Retinal pigment epithelial cell (primary cell): ENCODE measurements around the gene CD2.

ENCODE experiments used
- DNase-seq: peaks from one replicate; pipeline ENCODE4 v3.0.0-alpha.2; 2010; ENCODE audit warnings: low read depth
- H3K4me3 ChIP-seq: 2 replicates; pipeline ENCODE4 v1.5.1; 2011; ENCODE audit warnings: mild to moderate bottlenecking, low read length, control low read depth, moderate library complexity
- CTCF ChIP-seq: conservative IDR thresholded peaks from 2 replicates; pipeline ENCODE4 v1.5.1; 2011; ENCODE audit warnings: low read depth, low read length, control low read depth, inconsistent platforms

The CD2 gene

DNA sequence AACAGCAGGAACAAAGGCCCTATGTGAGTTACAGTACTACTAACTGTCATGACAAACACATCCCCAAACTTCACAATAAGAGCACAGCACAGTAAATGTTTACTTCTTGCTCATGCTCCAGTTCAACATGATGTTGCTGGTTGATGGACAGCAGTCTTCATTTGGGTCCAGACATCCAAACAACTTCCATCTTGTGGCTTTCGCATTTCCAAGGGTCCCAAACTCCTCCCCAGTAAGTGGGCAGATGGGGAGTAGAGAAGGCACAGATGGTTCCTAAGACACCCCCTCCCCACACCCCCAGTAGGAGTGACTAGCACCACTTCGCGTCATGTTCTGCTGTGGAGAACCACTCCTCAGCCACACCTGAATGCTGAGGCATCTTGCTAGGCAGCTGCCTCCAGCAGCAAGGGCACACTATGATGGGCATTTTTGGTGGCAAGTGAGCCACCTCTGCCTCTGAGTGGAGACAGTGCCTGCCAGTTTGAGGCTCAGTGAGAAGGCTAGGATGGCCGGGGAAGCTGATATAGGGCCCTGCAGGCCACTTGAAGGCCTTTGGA is 32.7 kb upstream of the CD2 start:
- no peak for TF ChIP-seq CTCF

GRCh38 chr1:116722016-116722838 is 32.0 kb upstream of the CD2 start:
- no peak for DNase-seq
- no peak for TF ChIP-seq CTCF
- no peak overlapping the region for H3K4me3 ChIP-seq

More for the DNA sequence above, 32.7 kb upstream of the CD2 start:
- no peak overlapping the region for H3K4me3 ChIP-seq
- DNase-seq, result no peak

DNA sequence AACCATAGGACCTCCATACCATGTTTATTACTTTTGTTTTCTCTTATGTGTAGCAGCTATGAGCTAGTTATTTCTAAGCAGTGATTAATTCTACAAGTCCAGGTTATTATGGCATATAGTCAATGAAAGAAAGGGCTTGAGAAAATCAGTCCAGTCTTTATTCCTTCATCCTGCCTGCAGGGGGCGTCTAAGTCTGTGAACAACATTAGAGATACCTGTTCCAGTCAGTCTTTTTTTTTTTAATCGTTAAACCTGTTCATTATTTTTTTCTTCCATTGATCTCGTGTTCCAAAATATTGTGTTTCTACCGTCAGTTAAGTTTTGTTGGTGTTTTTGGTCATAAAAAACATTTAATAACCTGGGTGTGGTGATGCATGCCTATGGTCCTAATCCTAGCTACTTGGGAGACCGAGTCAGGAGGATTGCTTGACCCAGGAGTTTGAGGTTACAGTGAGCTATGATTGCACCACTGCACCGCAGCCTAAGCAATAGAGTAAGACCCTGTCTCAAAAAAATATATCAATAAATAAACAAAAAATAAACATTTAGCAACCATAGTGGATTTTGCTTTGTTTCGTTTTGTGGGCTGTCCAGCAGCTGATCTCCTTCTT is 29.4 kb upstream of the CD2 start:
- DNase-seq, result no peak
- no peak overlapping the region for H3K4me3 ChIP-seq
- peak; percentile 79 for TF ChIP-seq CTCF

- TF ChIP-seq CTCF, result no peak
- no peak for DNase-seq
- H3K4me3 ChIP-seq, result no peak overlapping the region
Measured at GRCh38 chr1:116725798-116726197, 28.4 kb upstream of the CD2 start.

DNA sequence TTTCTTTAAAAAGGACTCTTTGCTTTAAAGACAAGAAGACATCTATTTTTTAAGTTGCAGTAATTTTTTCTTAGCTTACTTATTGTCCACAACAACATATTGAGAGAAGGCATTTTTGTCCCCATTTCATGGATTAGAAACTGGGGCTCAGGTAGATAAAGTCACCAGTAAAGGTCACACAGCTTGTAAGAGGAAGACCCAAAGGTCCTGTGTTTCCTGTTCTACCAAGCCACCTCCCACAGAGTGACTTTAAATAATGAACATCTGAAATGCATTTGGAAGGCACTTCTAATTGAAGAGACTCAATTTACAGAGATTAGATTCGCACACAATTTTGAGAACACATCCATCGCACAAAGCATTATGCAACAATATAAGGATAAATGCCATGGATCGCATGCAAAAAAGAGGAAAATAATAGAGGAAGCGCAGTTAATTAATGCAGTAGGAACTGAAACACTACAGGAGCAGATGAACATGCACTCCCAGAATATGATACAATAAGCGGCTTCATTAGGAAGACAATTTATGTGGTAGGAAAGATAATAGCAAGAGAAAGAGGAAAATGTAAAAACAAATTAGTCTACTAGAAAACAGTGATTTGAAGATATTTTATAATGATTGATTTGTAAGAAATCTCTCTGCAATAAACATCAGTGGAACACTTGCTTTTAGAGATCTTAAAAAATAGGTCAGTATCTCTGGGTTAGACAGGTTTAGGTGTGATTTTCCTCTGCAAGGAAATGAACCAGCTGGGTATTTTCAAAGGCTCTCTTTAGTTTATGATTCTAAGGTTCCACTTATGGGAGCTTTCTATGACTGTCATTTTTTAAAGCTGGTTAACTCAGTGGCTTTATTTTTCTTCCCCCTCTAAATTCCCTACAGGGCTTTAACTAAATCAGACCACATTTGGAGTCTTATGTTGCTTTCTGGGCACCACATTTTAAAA is 27.1 kb upstream of the CD2 start:
- H3K4me3 ChIP-seq, result no peak overlapping the region
- TF ChIP-seq CTCF, result no peak
- DNase-seq, result no peak

DNA sequence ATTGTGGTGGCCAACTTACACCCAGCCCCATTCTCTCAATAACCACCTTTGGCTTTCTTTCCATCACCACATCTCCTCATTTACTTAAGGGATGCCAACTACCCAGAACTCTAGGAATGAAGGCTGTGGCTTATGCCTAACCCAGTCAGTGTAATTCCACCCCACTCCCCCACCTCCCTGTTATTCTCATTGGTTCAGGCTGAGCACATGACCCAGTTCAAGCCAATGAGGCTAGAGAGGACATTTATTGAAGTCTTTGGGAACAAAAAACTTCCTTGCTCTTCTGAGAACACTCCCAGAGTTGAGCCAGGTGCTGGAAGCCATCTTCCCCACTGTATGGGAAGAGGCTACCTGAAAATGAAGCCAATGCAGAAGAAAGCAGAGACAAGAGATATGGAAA is 22.8 kb upstream of the CD2 start:
- TF ChIP-seq CTCF, result no peak
- no peak for DNase-seq
- H3K4me3 ChIP-seq, result no peak overlapping the region
